Osteocyte (in vitro differentiated cells): ENCODE data around the gene FFAR3. TPM values are rescaled to one million over a fixed set of nuclear protein-coding genes. Genes with fewer than 3 reads are reported as not detected.
"Not testable (repeated sequence)": the region's sequence is repeated elsewhere in the genome, so short reads cannot be mapped to it uniquely, and the experiment has no call there.

ENCODE experiments used
- DNase-seq: peaks from one replicate; pipeline ENCODE4 v3.0.0; 2021; ENCODE audit warnings: mixed read lengths; ENCODE audit not compliant: unreplicated experiment; ENCODE audit errors: extremely low spot score
- H3K27ac Mint-ChIP-seq: one replicate; pipeline ENCODE4 v1.8.0; 2021; ENCODE audit warnings: mild to moderate bottlenecking, mixed read lengths; ENCODE audit not compliant: unreplicated experiment
- H3K27me3 Mint-ChIP-seq: one replicate; pipeline ENCODE4 v1.8.0; 2021; ENCODE audit warnings: mixed read lengths; ENCODE audit not compliant: unreplicated experiment
- H3K36me3 Mint-ChIP-seq: one replicate; pipeline ENCODE4 v1.8.0; 2021; ENCODE audit warnings: mixed read lengths; ENCODE audit not compliant: unreplicated experiment
- H3K4me1 Mint-ChIP-seq: one replicate; pipeline ENCODE4 v1.8.0; 2021; ENCODE audit warnings: mixed read lengths; ENCODE audit not compliant: unreplicated experiment
- H3K4me3 Mint-ChIP-seq: one replicate; pipeline ENCODE4 v1.8.0; 2021; ENCODE audit warnings: mild to moderate bottlenecking, moderate library complexity, mixed read lengths; ENCODE audit not compliant: unreplicated experiment
- H3K9me3 Mint-ChIP-seq: one replicate; pipeline ENCODE4 v1.8.0; 2021; ENCODE audit warnings: mixed read lengths; ENCODE audit not compliant: unreplicated experiment
- CTCF ChIP-seq: fragments of 200-600 bp; sonication (generic); IDR thresholded peaks from 2 replicates; pipeline ENCODE4 v1.5.0; 2021; ENCODE audit warnings: antibody characterized with exemption, mild to moderate bottlenecking, moderate library complexity
- total RNA-seq: library from RNA; stranded (reverse); gene quantifications from 2 replicates; pipeline ENCODE4 v1.2.1, GENCODE V29; 2021

Gene FFAR3
- total RNA-seq, 1 donor from 2014 or later: not detected

GRCh38 chr19:35398570-35398969 is 40.3 kb downstream of the FFAR3 start:
- Mint-ChIP-seq H3K36me3 (no peaks in the 10 kb centered on the region), H3K9me3 (no peaks in the 10 kb centered on the region), H3K4me3 (no peak overlapping the region), H3K27ac (no peak overlapping the region), H3K4me1 (no peaks in the 10 kb centered on the region), H3K27me3 (no peaks in the 10 kb centered on the region)
- no peak for DNase-seq
- no peak for TF ChIP-seq CTCF

GRCh38 chr19:35399231-35399630 is 41.0 kb downstream of the FFAR3 start:
- Mint-ChIP-seq H3K4me1 (no peaks in the 10 kb centered on the region), H3K36me3 (no peaks in the 10 kb centered on the region), H3K27ac (no peak overlapping the region), H3K9me3 (no peaks in the 10 kb centered on the region), H3K4me3 (no peak overlapping the region), H3K27me3 (no peaks in the 10 kb centered on the region)
- no peak for DNase-seq
- no peak for TF ChIP-seq CTCF

GRCh38 chr19:35399948-35400772 is 41.9 kb downstream of the FFAR3 start:
- H3K27ac Mint-ChIP-seq: no peak overlapping the region
- TF ChIP-seq CTCF: no peak
- no peak for DNase-seq
- H3K27me3 Mint-ChIP-seq: no peaks in the 10 kb centered on the region
- H3K4me3 Mint-ChIP-seq: no peak overlapping the region
- no peaks in the 10 kb centered on the region for H3K36me3 Mint-ChIP-seq
- no peaks in the 10 kb centered on the region for H3K4me1 Mint-ChIP-seq
- H3K9me3 Mint-ChIP-seq: no peaks in the 10 kb centered on the region

GRCh38 chr19:35400773-35401100 is 42.5 kb downstream of the FFAR3 start:
- H3K27ac Mint-ChIP-seq: no peak overlapping the region
- TF ChIP-seq CTCF: no peak
- no peaks in the 10 kb centered on the region for H3K4me1 Mint-ChIP-seq
- no peaks in the 10 kb centered on the region for H3K9me3 Mint-ChIP-seq
- no peaks in the 10 kb centered on the region for H3K36me3 Mint-ChIP-seq
- no peak for DNase-seq
- H3K4me3 Mint-ChIP-seq: no peak overlapping the region
- no peaks in the 10 kb centered on the region for H3K27me3 Mint-ChIP-seq

GRCh38 chr19:35401416-35401815 is 43.2 kb downstream of the FFAR3 start:
- not testable (repeated sequence) for H3K4me1 Mint-ChIP-seq, H3K36me3 Mint-ChIP-seq, H3K9me3 Mint-ChIP-seq, H3K4me3 Mint-ChIP-seq, H3K27me3 Mint-ChIP-seq, H3K27ac Mint-ChIP-seq, DNase-seq
